SU-DHL-6 (cell line): ENCODE data around the gene PPP2R5D.

ENCODE experiments used
- H2AFZ ChIP-seq: fragments of 200-600 bp; sonication (generic); 2 replicates; pipeline ENCODE4 v1.6.1; 2014; ENCODE audit warnings: low read depth, mild to moderate bottlenecking, moderate library complexity, mixed read lengths, antibody characterized with exemption, low read length; ENCODE audit not compliant: severe bottlenecking
- H3F3A ChIP-seq: fragments of 200-600 bp; shearing (Covaris generic); 2 replicates; pipeline ENCODE4 v1.6.0; 2016; ENCODE audit warnings: antibody characterized with exemption, mild to moderate bottlenecking; ENCODE audit not compliant: insufficient read depth
- H3K27ac ChIP-seq: fragments of 200-600 bp; sonication (generic); 2 replicates; pipeline ENCODE4 v1.5.1; 2016; ENCODE audit warnings: low read depth, mild to moderate bottlenecking, low read length, moderate library complexity, mixed read lengths
- H3K27me3 ChIP-seq: fragments of 200-600 bp; sonication (generic), shearing (Covaris generic); 2 replicates; pipeline ENCODE4 v1.6.0; 2014; ENCODE audit warnings: mild to moderate bottlenecking, low read length
- H3K36me3 ChIP-seq: fragments of 200-600 bp; sonication (generic); 2 replicates; pipeline ENCODE4 v1.6.1; 2014; ENCODE audit warnings: mild to moderate bottlenecking, low read length, mixed read lengths
- H3K4me2 ChIP-seq: fragments of 300-600, 200-600 bp; shearing (Covaris generic), sonication (generic); 2 replicates; pipeline ENCODE4 v1.6.0; 2014; ENCODE audit warnings: low read length, low read depth, mild to moderate bottlenecking; ENCODE audit not compliant: poor library complexity, severe bottlenecking
- H3K4me3 ChIP-seq: fragments of 200-600 bp; sonication (generic); 2 replicates; pipeline ENCODE4 v1.5.1; 2014; ENCODE audit warnings: antibody characterized with exemption, low read length, mild to moderate bottlenecking, mixed read lengths; ENCODE audit not compliant: insufficient read depth, poor library complexity, severe bottlenecking
- H3K79me2 ChIP-seq: fragments of 200-600 bp; sonication (generic); 2 replicates; pipeline ENCODE4 v1.6.1; 2014; ENCODE audit warnings: mild to moderate bottlenecking, low read length, moderate library complexity; ENCODE audit not compliant: insufficient read depth
- H3K9ac ChIP-seq: fragments of 200-600 bp; sonication (generic); 2 replicates; pipeline ENCODE4 v1.7.0; 2014; ENCODE audit warnings: mild to moderate bottlenecking, low read length
- H3K9me2 ChIP-seq: fragments of 200-600 bp; sonication (generic); replicated peaks from 2 replicates; pipeline ENCODE4 v1.6.1; 2014; ENCODE audit warnings: low read length; ENCODE audit not compliant: insufficient read depth
- H3K9me3 ChIP-seq: fragments of 200-600 bp; sonication (generic); 2 replicates; pipeline ENCODE4 v1.6.1; 2014; ENCODE audit warnings: low read length, mixed read lengths; ENCODE audit not compliant: insufficient read depth
- H4K20me1 ChIP-seq: fragments of 200-600 bp; sonication (generic); 2 replicates; pipeline ENCODE4 v1.6.1; 2014; ENCODE audit warnings: low read depth, mild to moderate bottlenecking, antibody characterized with exemption, low read length, moderate library complexity, mixed read lengths
- EZH2phosphoT487 ChIP-seq: fragments of 200-600 bp; sonication (generic), shearing (Covaris generic); conservative IDR thresholded peaks from 2 replicates; pipeline ENCODE4 v1.6.1; 2018; ENCODE audit warnings: mild to moderate bottlenecking, antibody characterized with exemption, low read length, moderate library complexity, mixed read lengths
- TF ChIP-seq, protein P1 (sequence below): fragments of 200-600 bp; sonication (generic); IDR thresholded peaks from one replicate; pipeline ENCODE4 v1.5.1; 2017; ENCODE audit warnings: antibody characterized with exemption, mild to moderate bottlenecking, low read length, moderate library complexity; ENCODE audit not compliant: insufficient read depth, poor library complexity, severe bottlenecking

Gene PPP2R5D

DNA sequence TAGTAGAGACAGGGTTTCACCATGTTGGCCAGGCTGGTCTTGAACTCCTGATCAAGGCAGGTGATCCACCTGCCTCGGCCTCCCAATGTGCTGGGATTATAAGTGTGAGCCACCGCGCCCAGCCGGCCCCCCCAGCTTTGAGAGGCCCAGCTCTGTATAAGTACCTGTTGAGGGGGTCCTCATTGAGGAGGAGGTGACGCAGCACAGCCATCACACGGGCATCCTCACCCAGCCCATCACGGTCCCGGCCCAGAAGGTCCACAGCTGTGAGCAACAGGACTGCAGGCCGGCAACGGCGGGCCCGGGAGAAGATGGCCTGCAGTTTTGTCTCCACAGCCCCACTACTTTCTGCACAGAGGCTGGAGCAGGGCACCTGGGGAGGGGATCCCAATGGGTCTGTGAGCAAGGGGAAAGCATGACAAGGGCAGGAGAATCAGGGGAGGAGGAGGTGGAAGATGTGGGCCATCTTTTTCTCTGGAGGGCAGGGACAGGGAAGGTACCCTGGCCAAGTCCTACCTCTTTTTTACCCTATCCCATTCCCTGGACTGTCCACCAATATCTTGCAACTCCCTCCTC is 16.2 kb upstream of the PPP2R5D start:
- TF ChIP-seq, protein P1, sequence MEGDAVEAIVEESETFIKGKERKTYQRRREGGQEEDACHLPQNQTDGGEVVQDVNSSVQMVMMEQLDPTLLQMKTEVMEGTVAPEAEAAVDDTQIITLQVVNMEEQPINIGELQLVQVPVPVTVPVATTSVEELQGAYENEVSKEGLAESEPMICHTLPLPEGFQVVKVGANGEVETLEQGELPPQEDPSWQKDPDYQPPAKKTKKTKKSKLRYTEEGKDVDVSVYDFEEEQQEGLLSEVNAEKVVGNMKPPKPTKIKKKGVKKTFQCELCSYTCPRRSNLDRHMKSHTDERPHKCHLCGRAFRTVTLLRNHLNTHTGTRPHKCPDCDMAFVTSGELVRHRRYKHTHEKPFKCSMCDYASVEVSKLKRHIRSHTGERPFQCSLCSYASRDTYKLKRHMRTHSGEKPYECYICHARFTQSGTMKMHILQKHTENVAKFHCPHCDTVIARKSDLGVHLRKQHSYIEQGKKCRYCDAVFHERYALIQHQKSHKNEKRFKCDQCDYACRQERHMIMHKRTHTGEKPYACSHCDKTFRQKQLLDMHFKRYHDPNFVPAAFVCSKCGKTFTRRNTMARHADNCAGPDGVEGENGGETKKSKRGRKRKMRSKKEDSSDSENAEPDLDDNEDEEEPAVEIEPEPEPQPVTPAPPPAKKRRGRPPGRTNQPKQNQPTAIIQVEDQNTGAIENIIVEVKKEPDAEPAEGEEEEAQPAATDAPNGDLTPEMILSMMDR, result no peak
- no peak for TF ChIP-seq EZH2phosphoT487
- Histone ChIP-seq H3K9ac (no peak overlapping the region), H3K27ac (no peak overlapping the region), H4K20me1 (no peaks in the 10 kb centered on the region), H2AFZ (no peak overlapping the region), H3K4me3 (no peak overlapping the region), H3F3A (no peaks in the 10 kb centered on the region), H3K4me2 (no peak overlapping the region), H3K9me2 (no peaks in the 10 kb centered on the region), H3K79me2 (no peaks in the 10 kb centered on the region), H3K27me3 (no peaks in the 10 kb centered on the region), H3K9me3 (no peaks in the 10 kb centered on the region), H3K36me3 (no peaks in the 10 kb centered on the region)

DNA sequence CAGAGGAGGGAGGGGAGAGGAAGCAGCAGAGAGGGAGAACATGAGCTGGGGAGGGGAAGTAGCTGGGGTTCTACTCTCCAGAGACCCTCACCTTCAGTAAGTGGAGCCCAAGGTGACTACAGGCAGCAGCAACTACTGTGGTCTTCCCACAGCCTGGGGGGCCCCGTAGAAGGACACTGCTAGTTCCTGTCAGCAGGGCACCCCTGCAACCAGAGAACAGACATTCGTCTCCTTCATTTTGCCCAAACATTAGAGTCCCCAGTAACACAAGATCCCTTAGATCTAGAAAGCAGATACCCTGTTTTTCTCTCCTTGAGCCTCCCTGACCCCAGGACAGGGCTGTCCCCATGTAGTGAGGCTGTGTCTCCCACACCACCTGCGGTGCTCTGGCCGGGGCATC is 15.6 kb upstream of the PPP2R5D start:
- no peak overlapping the region for H3K4me2 ChIP-seq
- no peak overlapping the region for H3K4me3 ChIP-seq
- H3K9ac ChIP-seq, result no peak overlapping the region
- H3K79me2 ChIP-seq, result no peaks in the 10 kb centered on the region
- no peaks in the 10 kb centered on the region for H4K20me1 ChIP-seq
- H3K9me2 ChIP-seq, result no peaks in the 10 kb centered on the region
- H3K36me3 ChIP-seq, result no peaks in the 10 kb centered on the region
- no peak overlapping the region for H2AFZ ChIP-seq
- no peak overlapping the region for H3K27ac ChIP-seq
- no peaks in the 10 kb centered on the region for H3K9me3 ChIP-seq
- H3F3A ChIP-seq, result no peaks in the 10 kb centered on the region
- no peaks in the 10 kb centered on the region for H3K27me3 ChIP-seq
- TF ChIP-seq, protein P1, result no peak
- TF ChIP-seq EZH2phosphoT487, result no peak

DNA sequence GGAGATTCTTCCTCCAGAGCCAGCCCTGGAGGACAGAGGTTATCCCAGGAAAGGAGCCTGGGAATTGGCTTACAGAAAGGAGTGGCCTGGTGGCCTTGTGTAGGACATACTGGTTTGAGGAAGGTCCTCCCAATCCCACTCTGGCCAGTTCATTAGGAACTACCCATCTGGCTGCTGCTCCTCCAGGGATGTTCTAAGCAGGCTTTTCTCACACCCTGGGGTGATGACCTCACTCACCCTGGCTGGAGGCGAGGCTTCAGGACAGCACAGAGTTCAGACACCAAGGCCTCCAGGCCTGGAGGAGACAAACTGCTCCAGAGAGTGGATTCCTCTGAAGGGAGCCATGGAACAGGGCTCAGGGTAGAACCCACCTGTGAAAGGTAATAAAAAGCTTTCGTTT is 14.9 kb upstream of the PPP2R5D start:
- Histone ChIP-seq H3K27ac (no peak overlapping the region), H3K4me2 (no peak overlapping the region), H3K79me2 (no peaks in the 10 kb centered on the region), H3K9ac (no peak overlapping the region), H3K9me3 (no peaks in the 10 kb centered on the region), H3F3A (no peaks in the 10 kb centered on the region), H2AFZ (no peak overlapping the region), H3K36me3 (no peaks in the 10 kb centered on the region), H4K20me1 (no peaks in the 10 kb centered on the region), H3K27me3 (no peaks in the 10 kb centered on the region), H3K9me2 (no peaks in the 10 kb centered on the region), H3K4me3 (no peak overlapping the region)
- TF ChIP-seq EZH2phosphoT487, result no peak
- TF ChIP-seq, protein P1, result no peak
